HG03135 (cell line): ENCODE results near the gene IRX1.

Experiments used
- ATAC-seq: cut with Tn5 transposase; IDR thresholded peaks from one replicate; pipeline ENCODE4 v1.9.1; 2021; ENCODE audit warnings: mild to moderate bottlenecking, moderate library complexity; ENCODE audit not compliant: unreplicated experiment

IRX1 gene

DNA sequence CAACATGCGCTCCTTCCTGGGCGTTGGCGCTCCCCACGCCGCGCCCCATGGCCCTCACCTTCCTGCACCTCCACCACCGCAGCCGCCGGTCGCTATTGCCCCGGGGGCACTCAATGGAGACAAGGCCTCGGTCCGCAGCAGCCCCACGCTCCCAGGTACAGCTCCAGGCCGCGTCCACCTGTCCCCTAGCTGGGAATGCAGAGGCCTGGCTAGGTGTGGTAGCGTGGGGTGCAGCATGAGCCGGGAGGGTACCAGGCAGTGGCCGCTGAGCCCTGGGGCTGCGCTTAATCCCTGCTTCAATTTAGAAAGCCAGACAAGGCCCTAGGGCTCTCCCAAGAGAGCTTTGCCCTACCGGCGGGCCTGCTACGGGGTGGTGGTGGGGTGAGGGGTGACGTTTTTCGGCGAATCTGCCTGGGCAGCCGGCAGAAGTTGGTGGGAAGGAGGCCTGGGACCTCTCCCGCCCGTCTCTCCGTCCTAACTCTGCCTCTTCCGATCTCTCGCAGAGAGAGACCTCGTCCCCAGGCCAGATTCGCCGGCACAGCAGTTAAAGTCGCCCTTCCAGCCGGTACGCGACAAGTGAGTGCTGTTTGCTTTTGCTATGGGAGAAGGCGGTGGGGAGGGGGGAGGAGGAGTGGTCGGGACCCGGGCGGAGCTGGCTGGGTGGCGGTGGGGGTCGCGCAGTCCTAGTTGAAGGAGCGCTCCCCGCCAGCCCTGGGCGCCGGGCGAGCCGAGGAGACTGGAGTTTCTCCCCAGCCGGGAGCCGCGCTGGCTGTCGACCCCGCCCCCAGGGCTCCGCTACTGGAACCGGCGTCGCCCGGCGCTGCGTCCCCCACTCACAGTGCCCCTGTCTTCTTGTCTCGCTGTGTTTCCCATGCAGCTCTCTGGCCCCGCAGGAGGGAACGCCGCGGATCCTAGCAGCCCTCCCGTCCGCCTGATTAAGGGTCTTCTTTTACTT lies 4.8 kb downstream of the IRX1 start:
- no peak for ATAC-seq

DNA sequence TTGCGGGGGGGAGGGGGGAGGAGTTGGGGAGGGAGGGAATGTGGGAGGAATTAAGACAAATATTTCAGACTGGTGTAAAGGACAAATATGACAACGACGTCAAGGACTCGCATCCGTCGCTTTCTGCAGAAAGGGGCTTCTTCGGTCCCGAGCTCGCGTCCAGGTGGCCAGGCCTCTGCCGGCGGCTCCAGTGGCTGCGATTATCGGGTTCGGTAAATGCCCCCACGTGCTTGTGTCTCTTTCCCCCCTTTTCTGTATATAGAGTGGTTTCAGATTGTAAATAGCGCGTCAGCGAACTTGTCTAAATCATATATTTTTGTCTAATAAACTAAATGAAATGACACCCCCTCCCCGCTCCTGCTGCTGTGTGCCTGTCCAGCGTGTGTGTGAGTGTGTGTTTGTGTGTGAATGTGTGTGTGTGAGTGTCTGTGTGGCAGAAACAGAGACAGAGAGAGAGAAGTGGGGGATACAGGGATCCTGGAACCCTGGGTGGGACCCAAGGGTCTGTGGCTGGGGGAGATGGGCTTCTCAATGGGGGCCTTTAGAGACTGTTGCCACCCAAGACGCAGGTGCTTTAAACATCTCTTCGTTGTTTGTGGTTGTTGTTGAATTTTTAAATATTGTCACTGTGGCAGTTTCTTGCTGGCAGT lies 5.6 kb downstream of the IRX1 start:
- ATAC-seq, result no peak

- ATAC-seq, result no peak
Observed at GRCh38 chr5:3601911-3602782, 6.5 kb downstream of the IRX1 start.

DNA sequence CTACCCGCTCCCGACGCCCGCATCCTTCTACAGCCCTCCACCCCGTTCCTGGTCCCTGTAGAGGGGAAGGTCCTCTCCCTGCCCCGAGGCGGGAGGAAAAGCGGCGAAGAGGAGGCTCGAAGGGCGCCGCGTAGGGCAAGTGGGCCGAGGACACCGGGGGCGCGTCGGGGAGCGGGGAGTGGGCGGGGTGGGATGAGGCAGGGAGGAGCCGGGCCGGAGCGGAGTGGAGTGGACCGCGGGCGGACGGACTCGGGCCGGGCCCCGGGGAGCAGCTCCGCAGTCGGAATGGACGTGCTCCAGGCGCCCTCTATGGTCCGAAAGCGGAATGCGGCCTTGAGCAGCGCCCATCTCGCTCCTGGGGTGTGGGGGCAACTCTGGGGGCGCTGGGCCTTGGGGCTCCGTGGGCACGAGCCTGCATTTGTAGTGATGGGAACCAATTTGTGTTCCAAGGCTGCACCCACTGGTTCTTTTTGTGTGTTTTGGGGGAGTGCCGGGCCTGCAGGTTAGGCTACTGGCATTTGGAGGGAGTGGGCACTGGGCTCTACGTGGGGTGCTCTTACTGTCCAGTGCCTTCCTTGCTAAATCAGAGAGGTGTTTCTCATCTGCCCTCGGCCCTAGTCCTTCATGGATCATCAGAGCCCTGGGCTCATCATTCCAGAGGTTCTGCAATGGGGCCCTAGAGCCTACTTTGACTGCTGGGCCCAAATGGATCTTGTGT lies 7.3 kb downstream of the IRX1 start:
- ATAC-seq, result no peak

DNA sequence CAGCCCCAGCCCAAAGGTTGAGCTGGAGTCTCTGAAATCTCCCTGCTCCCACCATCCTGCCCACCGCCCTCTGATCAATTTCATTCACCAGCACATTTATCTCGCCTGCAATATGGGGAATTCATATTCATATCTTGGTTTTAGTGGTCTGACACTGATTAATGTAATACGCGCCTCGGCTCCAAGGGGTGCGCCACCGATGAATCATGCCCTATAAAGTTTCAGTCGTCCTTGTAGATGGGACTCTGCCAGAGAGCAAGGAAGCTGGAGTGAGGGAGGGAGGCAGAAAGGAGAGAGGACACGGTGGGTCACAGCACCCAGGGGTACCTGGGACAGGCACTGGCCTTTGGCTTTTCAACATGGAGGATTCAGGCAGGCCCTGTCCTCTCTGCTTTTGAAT lies 8.9 kb downstream of the IRX1 start:
- ATAC-seq, result no peak

GRCh38 chr5:3605298-3606010 lies 9.8 kb downstream of the IRX1 start:
- no peak for ATAC-seq

DNA sequence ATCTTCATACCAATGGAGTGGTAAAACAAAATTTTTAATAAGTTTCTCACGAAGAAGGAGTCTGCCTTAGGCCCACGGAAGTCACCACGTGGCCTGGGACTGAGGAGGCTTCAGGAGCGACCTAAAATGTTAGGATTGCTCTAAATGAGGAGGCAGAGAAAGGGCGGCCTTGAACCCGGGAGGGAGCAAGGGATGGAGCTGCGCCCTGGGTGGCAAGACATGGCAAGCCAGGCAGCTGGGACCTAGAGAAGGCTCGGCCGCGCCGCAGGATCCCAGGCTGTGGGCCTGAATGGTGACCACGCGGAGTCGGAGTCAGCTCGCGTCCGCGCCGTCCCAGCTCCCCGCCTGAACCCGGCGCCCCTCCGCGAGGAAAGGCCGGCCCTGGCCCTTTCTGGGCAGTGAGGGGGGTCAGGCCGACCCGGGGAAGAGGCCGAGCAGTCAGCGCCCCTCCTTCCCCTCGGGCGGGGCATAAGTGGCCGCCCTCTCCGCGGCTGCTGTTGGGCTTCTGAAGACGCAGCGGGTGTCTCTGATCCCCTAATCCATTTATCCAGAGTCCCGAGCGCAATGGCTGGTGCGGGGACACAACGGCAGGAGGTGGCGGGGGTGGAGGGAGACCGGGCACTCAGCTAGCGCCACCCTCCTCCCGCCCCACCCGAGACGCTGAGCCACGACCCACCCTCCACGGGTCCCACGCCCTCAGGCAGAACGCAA lies 10.6 kb downstream of the IRX1 start:
- ATAC-seq, result no peak

GRCh38 chr5:3607541-3608181 lies 12.0 kb downstream of the IRX1 start:
- ATAC-seq, result no peak

- no peak for ATAC-seq
Observed at GRCh38 chr5:3609120-3609681, 13.6 kb downstream of the IRX1 start.

GRCh38 chr5:3612591-3613042 lies 17.0 kb downstream of the IRX1 start:
- ATAC-seq, result no peak

- no peak for ATAC-seq
Observed at GRCh38 chr5:3613726-3614125, 18.1 kb downstream of the IRX1 start.

GRCh38 chr5:3615217-3615616 lies 19.6 kb downstream of the IRX1 start:
- ATAC-seq, result no peak

- no peak for ATAC-seq
Observed at GRCh38 chr5:3615829-3616228, 20.2 kb downstream of the IRX1 start.

GRCh38 chr5:3619579-3619978 lies 23.9 kb downstream of the IRX1 start:
- ATAC-seq, result no peak

DNA sequence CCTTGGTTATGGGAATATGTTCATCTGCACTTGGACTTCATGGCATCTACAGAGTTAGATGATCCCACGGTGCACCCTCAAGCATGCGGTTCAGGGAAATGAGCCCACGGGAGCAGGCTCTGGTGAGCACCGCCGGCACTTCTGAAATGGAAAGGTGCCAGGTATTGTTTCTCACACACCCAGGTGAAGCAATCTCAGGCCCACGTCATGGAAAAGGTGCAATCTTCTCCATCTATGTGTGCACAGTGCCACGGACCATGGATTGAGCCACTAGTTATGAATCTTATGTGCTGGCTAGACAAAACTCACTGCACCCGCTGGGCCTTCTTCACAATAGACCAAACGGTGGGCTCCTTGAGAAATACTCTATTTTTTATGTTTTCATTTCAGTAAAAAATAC lies 27.3 kb downstream of the IRX1 start:
- ATAC-seq, result no peak

- ATAC-seq, result no peak
Observed at GRCh38 chr5:3625626-3626025, 30.0 kb downstream of the IRX1 start.

GRCh38 chr5:3634061-3634460 lies 38.4 kb downstream of the IRX1 start:
- no peak for ATAC-seq

GRCh38 chr5:3639175-3639574 lies 43.5 kb downstream of the IRX1 start:
- ATAC-seq, result no peak

GRCh38 chr5:3642231-3642630 lies 46.6 kb downstream of the IRX1 start:
- no peak for ATAC-seq
